DOHH2 (cell line): ENCODE data around the gene SLC2A9.

ENCODE experiments used
- H3F3A ChIP-seq: fragments of 200-600 bp; sonication (generic), shearing (Covaris generic); 2 replicates; pipeline ENCODE4 v1.6.0; 2016; ENCODE audit warnings: antibody characterized with exemption, mild to moderate bottlenecking; ENCODE audit not compliant: control insufficient read depth, insufficient read depth
- H3K27ac ChIP-seq: fragments of 200-600 bp; sonication (generic); 2 replicates; pipeline ENCODE4 v1.5.1; 2014; ENCODE audit warnings: low read depth, mild to moderate bottlenecking, low read length, moderate library complexity
- H3K27me3 ChIP-seq: fragments of 200-600 bp; sonication (generic); 2 replicates; pipeline ENCODE4 v1.6.1; 2014; ENCODE audit warnings: mild to moderate bottlenecking, low read length, mixed read lengths; ENCODE audit not compliant: control insufficient read depth
- H3K36me3 ChIP-seq: fragments of 200-600 bp; sonication (generic); 2 replicates; pipeline ENCODE4 v1.6.1; 2014; ENCODE audit warnings: mild to moderate bottlenecking, low read length, moderate library complexity, mixed read lengths; ENCODE audit not compliant: control insufficient read depth
- H3K4me1 ChIP-seq: fragments of 200-600 bp; sonication (generic); 2 replicates; pipeline ENCODE4 v1.6.1; 2014; ENCODE audit warnings: mild to moderate bottlenecking, low read length, mixed read lengths; ENCODE audit not compliant: control insufficient read depth
- H3K4me2 ChIP-seq: fragments of 200-600 bp; sonication (generic); 2 replicates; pipeline ENCODE4 v1.6.0; 2014; ENCODE audit warnings: mild to moderate bottlenecking, low read length, moderate library complexity
- H3K4me3 ChIP-seq: fragments of 200-600 bp; sonication (generic); 2 replicates; pipeline ENCODE4 v1.5.1; 2014; ENCODE audit warnings: mild to moderate bottlenecking, low read length, mixed read lengths
- H3K79me2 ChIP-seq: fragments of 200-600 bp; sonication (generic); 2 replicates; pipeline ENCODE4 v1.6.1; 2014; ENCODE audit warnings: mild to moderate bottlenecking, low read length, mixed read lengths; ENCODE audit not compliant: control insufficient read depth
- H3K9me2 ChIP-seq: fragments of 200-600 bp; sonication (generic); replicated peaks from 2 replicates; pipeline ENCODE4 v1.6.1; 2014; ENCODE audit warnings: mild to moderate bottlenecking, low read length, mixed read lengths; ENCODE audit not compliant: control insufficient read depth
- H3K9me3 ChIP-seq: fragments of 200-600 bp; sonication (generic); 2 replicates; pipeline ENCODE4 v1.6.1; 2014; ENCODE audit warnings: antibody characterized with exemption, low read length, mixed read lengths; ENCODE audit not compliant: control insufficient read depth, insufficient read depth
- H4K20me1 ChIP-seq: fragments of 200-600 bp; sonication (generic); 2 replicates; pipeline ENCODE4 v1.6.0; 2014; ENCODE audit warnings: low read depth, mild to moderate bottlenecking, antibody characterized with exemption, low read length, moderate library complexity; ENCODE audit not compliant: control insufficient read depth, insufficient read depth
- CTCF ChIP-seq: fragments of 200-600 bp; sonication (generic); IDR thresholded peaks from one replicate; pipeline ENCODE4 v1.5.1; 2014; ENCODE audit warnings: antibody characterized with exemption, mild to moderate bottlenecking, low read depth, low read length; ENCODE audit not compliant: poor library complexity, severe bottlenecking
- EZH2phosphoT487 ChIP-seq: fragments of 200-600 bp; sonication (generic); IDR thresholded peaks from 2 replicates; pipeline ENCODE4 v1.6.1; 2017; ENCODE audit warnings: borderline replicate concordance, mild to moderate bottlenecking, antibody characterized with exemption, low read length, moderate library complexity, mixed read lengths

SLC2A9 gene

DNA sequence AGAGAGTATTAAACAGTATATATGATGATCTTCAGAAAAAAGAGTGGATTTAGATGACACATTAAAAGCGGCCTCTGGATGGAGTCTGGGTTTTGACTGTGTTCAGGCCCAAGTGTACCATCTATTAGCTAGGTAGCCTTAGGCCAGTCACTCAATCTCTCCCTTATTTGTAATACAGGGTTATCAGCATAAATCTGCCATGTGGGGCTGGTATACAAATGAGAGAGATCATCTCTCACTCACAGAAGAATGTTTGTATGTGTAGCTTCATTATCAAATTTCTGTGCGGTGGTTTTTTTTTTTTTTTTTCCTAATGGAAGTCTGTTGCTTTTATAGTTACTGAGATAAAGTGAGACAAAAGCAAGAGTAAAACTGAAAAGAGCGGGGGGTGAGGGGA lies 12.7 kb downstream of the SLC2A9 start:
- no peaks in the 10 kb centered on the region for H3K79me2 ChIP-seq
- H4K20me1 ChIP-seq: no peaks in the 10 kb centered on the region
- no peak overlapping the region for H3K4me3 ChIP-seq
- H3F3A ChIP-seq: no peaks in the 10 kb centered on the region
- no peaks in the 10 kb centered on the region for H3K36me3 ChIP-seq
- H3K4me1 ChIP-seq: peaks cover 16% of the 10 kb centered on the region
- H3K9me3 ChIP-seq: no peaks in the 10 kb centered on the region
- no peak overlapping the region for H3K4me2 ChIP-seq
- no peak overlapping the region for H3K27ac ChIP-seq
- no peaks in the 10 kb centered on the region for H3K9me2 ChIP-seq
- TF ChIP-seq EZH2phosphoT487 (no peak), CTCF (no peak)
- H3K27me3 ChIP-seq: no peaks in the 10 kb centered on the region

DNA sequence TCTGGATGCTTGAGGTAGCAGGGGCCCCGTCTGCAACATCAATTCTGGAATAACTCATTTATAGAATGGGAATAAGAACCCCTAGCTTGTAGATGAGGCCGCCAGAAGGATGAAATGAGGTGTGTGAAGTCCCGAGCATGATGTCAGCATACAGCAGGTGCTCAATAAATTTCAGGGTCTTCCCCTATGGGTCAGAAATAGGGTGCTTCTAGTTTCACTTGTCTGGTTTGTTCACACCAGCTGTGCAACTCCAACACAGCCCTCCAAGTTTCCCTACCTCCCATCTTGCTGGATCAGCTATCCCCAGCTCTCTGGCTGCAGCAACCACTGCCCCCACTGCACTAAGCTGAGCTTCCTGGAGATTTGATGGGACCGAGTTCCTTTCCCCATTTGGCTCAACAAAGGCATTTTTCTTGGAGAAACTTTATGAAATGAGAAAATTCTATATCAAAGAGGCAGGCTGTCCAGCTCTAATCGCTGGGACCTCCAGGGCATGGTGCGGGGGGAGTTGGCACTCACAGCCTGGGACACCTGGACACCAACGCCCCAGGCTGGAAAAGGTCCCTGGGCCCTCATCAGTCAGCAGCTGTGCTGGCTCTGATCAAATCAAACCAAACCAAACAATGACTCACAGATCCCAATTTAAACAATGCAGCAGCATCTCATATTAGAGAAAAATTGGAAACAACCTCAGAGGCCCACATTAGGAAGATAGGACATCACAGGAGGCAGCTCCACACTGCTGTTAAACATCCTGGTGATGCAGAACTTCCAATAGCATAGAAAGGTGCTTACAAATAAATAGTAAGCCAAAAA lies 13.3 kb downstream of the SLC2A9 start:
- H3K27me3 ChIP-seq: no peaks in the 10 kb centered on the region
- no peaks in the 10 kb centered on the region for H3K9me3 ChIP-seq
- H3K9me2 ChIP-seq: no peaks in the 10 kb centered on the region
- no peaks in the 10 kb centered on the region for H3F3A ChIP-seq
- H3K4me3 ChIP-seq: no peak overlapping the region
- H3K36me3 ChIP-seq: no peaks in the 10 kb centered on the region
- H3K79me2 ChIP-seq: no peaks in the 10 kb centered on the region
- TF ChIP-seq EZH2phosphoT487: no peak
- no peak for TF ChIP-seq CTCF
- no peak overlapping the region for H3K4me2 ChIP-seq
- H3K4me1 ChIP-seq: peaks cover 16% of the 10 kb centered on the region
- no peaks in the 10 kb centered on the region for H4K20me1 ChIP-seq
- H3K27ac ChIP-seq: no peak overlapping the region

GRCh38 chr4:10007436-10007740 lies 13.9 kb downstream of the SLC2A9 start:
- no peak overlapping the region for H3K27ac ChIP-seq
- no peaks in the 10 kb centered on the region for H3K9me3 ChIP-seq
- no peaks in the 10 kb centered on the region for H3K27me3 ChIP-seq
- H4K20me1 ChIP-seq: no peaks in the 10 kb centered on the region
- TF ChIP-seq EZH2phosphoT487 (no peak), CTCF (no peak)
- H3K4me1 ChIP-seq: peaks cover 16% of the 10 kb centered on the region
- no peaks in the 10 kb centered on the region for H3K79me2 ChIP-seq
- no peaks in the 10 kb centered on the region for H3K36me3 ChIP-seq
- no peaks in the 10 kb centered on the region for H3F3A ChIP-seq
- no peaks in the 10 kb centered on the region for H3K9me2 ChIP-seq
- H3K4me3 ChIP-seq: no peak overlapping the region
- H3K4me2 ChIP-seq: no peak overlapping the region
